GM19438 (cell line): Measurements from ENCODE around the gene SGK2.
"Not testable (repeated sequence)": the region's sequence is repeated elsewhere in the genome, so short reads cannot be mapped to it uniquely, and the experiment has no call there.

ENCODE experiments used
- ATAC-seq: cut with Tn5 transposase; IDR thresholded peaks from one replicate; pipeline ENCODE4 v1.9.1; 2021; ENCODE audit warnings: low read depth; ENCODE audit not compliant: unreplicated experiment

Gene SGK2

DNA sequence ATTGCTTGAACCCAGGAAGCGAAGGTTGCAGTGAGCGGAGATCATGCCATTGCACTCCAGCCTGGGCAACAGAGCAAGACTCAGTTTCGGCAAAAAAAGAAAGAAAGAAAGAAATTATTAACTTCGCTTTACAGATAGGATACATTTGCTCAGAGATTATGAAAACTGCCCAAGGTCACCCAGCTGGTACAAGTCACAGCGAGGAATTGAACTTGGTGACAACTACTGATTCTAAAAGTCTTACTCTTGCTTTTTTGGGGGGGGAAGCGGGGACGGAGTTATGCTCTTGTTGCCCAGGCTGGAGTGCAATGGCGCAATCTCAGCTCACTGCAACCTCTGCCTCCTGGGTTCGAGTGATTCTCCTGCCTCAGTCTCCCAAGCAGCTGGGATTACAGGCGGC, 29.7 kb downstream of the SGK2 start:
- not testable (repeated sequence) for ATAC-seq

DNA sequence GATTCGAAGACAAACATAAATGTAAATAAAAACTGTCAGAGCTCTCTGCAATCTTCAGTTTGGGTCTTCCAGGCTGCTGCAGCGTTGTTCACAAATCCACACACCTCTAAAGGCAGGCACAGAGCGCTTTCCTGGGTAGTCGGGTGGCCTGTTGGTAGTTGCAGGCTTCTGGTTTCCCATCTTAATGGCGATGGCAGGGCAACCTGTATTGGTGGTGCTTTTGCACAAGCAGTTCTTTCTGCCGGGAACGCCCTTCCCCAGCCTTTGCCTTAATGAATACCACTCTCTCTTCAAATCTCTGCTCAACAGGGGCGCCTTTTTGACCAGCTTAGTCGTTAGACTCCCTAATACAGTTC, 31.2 kb downstream of the SGK2 start:
- no peak for ATAC-seq

DNA sequence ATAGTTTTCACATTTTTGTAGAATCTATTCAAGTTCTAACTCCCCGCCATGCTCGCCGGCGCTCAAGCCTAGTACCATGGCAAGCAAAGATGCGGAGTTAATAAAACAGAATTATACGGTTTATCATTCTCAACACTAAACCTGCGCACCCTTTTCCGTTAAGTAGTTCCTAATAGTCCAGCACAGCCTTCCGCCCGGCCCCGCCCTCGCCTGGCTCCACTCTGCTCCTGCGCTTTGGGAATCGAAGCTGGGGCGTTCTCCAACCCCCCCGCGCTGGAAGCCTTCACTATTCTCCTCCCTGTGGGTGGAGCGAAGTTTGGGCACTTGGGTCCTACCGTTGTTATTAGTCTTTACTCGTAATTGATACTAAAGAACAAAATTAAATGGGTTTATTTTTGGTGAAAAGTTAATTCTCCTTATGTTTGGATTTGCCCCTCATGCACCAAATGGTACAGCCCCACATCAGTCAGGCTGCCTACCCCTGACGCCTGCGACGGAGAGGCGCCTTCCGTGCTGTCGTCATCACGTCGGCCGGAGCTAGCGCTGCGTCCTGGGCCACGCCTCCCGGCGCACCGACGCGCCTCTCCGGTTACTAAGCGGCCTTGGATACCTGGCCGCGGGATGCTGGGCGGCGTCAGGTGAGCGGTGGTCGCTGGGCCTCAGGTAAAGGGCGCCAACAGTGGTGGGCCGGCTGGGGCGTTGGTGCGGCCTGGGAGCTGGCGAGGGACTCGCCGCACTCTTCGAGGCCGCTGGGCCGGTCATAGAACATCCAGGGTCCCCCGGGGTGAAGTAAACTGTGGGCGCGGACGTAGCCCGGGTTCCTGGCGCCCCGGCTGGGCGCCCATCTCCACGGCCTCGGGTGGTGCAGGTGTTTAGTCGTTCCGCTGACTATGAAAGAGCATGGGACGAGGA, 31.8 kb downstream of the SGK2 start, which contains the start of gene IFT52:
IFT52 (plus strand) TSS at position 546 of the 912 bp plus-strand sequence. CDS start 3,762 bp downstream, outside the sequence.
- ATAC-seq, result peak; percentile 99

DNA sequence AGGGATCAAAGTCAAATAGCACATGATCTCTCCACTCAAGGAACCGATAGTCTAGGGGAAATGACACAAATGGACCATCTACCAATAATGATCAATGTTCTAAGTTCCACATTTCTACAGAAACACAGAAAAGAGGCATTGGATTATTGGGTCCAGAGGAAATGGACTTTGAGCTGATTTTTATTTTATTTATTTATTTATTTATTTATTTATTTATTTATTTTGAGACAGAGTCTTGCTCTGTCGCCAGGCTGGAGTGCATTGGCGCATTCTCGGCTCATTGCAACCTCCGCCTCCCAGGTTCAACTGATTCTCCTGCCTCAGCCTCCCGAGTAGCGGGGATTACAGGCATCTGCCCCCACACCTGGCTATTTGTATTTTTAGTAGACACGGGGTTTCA, 43.1 kb downstream of the SGK2 start:
- not testable (repeated sequence) for ATAC-seq

DNA sequence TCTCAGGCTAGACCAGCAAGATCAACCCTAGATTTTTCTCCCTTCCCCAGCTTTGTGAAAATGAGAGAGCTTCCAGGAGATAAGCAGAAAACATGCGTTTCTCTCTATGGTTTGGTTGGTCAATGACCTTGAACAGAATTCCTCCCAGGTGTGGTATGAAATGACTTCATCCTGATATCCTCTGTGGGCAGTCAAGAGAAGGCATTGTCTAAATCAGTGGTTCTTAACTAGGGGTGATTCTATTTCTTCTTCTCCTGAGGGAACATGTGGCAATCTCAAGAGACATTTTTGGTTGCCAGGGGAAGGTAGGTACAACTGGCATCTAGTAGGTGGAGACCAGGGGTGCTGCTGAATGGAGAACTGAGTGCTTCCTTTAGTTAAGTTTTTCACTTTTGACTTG, 44.3 kb downstream of the SGK2 start:
- no peak for ATAC-seq

DNA sequence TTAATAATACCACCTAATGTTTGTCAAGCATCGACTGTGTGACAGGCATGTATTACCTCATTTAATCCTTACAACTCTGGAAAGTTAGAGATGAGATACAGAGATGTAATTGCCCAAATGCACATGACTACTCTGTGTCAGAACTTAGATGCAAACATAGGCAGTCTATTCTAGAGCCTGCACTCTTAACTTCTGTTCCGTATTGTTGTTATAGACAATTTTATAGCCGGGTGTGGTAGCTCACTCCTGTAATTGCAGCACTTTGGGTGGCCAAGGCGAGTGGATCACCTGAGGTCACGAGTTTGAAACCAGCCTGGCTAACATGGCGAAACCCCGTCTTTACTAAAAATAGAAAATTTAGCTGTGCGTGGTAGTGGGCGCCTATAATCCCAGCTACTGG, 46.9 kb downstream of the SGK2 start:
- no peak for ATAC-seq

DNA sequence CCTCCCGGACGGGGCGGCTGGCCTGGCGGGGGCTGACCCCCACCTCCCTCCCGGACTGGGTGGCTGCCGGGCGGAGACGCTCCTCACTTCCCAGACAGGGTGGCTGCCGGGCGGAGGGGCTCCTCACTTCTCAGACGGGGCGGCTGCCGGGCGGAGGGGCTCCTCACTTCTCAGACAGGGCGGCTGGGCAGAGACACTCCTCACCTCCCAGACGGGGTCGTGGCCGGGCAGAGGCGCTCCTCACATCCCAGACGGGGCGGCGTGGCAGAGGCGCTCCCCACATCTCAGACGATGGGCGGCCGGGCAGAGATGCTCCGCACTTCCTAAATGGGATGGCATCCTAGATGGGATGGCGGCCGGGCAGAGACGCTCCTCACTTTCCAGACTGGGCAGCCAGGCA, 48.5 kb downstream of the SGK2 start:
- ATAC-seq, result not testable (repeated sequence)

DNA sequence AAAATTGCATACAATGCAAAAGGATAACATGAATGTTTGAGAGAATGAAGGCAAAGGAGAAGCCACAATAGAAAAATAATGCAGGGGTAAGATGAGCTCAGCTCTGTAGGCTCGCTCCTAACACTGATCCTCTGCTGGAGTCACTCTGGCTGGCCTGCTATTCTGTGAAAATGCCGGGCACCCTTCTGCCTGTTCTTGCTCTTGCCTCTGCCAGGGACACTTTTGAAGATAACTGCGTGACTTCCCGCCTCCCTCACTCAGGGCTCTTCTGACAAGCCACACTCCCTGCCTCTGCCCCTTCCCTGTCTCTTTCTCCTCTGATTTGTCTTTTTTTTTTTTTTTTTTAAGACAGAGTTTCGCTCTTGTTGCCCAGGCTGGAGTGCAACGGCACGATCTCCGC, 72.8 kb downstream of the SGK2 start:
- ATAC-seq, result no peak
